ENCODE data around the gene PTPRS. TPM values are rescaled to one million over a fixed set of nuclear protein-coding genes. Genes with fewer than 3 reads are reported as not detected.
"Not testable (repeated sequence)": the region's sequence is repeated elsewhere in the genome, so short reads cannot be mapped to it uniquely, and the experiment has no call there.

PTPRS gene
- total RNA-seq, 1 donor from 2014 or later, result 295 TPM

DNA sequence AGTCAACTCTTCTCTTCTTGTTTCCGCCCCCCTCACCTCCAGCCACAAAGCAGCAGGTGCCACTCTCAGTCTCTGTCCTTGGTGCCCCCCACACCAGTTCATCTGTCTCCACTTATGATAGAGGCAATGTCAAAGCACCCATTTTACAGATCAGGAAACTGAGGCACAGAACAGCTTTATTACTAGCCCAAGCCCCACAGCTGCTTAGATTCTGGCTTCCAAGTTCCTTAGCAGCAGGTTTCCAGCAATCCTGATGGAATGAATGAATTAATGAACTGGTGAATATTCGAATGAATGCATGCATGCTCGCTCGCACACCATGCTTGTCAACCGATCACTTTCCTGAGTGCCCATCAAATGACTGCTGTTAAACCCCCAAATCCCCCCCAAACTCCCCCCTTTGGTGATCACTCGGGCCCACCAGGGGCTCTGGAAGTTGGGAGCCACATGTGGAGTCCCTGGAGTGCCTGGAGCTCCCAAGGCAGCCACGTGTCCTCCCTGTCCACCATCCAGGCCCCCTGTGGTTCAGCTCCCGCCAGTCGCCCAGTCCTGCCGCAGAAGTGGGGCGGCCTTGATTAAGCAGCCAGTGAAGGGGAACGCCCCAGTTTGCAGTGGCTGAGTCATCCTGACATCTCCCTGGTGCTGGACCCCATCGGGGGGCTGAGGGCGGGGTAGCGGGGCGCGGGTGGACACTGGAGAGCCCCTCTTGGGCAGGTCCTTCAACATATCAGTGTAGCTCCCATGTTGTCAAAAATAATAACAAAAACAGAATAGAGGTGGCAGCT lies 6.8 kb downstream of the PTPRS start:
- no peaks in the 10 kb centered on the region for H3K27me3 ChIP-seq
- intact Hi-C loops (cut with DNase I), result no loop called here
- no peak for DNase-seq (ENCODE audit: extremely low spot score in 2 of 2)

DNA sequence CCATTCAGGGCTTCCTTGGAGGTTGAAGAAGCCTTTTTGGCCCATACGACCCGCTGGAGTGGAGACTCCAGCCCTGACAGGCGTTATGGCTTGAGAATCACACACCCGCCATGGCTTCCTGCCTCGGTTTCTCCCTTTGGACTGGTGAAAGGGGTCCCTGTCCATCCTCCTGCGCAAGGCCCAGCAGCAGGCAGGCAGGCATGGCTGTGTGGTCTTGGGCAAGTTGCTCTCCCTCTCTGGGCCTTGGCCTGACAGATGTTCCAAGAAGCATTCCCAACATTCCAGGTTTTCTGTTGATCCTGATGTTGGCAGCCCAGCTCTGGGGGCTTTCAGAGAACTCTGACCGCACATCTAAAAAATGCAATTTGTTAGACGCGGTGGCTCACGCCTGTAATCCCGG lies 8.1 kb downstream of the PTPRS start:
- no peaks in the 10 kb centered on the region for H3K36me3 ChIP-seq
- no peaks in the 10 kb centered on the region for H3K27me3 ChIP-seq
- no peak for DNase-seq (ENCODE audit: extremely low spot score in 2 of 2)
- intact Hi-C loops (cut with DNase I), result no loop called here
- no peaks in the 10 kb centered on the region for H3K9me3 ChIP-seq
- TF ChIP-seq POLR2A (IDR thresholded peaks at IDR 0.05) (no peak), POLR2AphosphoS5 (IDR thresholded peaks at IDR 0.05; ENCODE audit: insufficient read depth in 1 of 2, low read depth in 1 of 2) (no peak)
- TF ChIP-seq, protein P1, sequence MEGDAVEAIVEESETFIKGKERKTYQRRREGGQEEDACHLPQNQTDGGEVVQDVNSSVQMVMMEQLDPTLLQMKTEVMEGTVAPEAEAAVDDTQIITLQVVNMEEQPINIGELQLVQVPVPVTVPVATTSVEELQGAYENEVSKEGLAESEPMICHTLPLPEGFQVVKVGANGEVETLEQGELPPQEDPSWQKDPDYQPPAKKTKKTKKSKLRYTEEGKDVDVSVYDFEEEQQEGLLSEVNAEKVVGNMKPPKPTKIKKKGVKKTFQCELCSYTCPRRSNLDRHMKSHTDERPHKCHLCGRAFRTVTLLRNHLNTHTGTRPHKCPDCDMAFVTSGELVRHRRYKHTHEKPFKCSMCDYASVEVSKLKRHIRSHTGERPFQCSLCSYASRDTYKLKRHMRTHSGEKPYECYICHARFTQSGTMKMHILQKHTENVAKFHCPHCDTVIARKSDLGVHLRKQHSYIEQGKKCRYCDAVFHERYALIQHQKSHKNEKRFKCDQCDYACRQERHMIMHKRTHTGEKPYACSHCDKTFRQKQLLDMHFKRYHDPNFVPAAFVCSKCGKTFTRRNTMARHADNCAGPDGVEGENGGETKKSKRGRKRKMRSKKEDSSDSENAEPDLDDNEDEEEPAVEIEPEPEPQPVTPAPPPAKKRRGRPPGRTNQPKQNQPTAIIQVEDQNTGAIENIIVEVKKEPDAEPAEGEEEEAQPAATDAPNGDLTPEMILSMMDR (IDR thresholded peaks at IDR 0.05), result no peak
- H3K4me1 ChIP-seq, result no peaks in the 10 kb centered on the region
- H3K27ac ChIP-seq, result no peak overlapping the region
- no peak overlapping the region for H3K4me3 ChIP-seq

More for the DNA sequence above, 6.8 kb downstream of the PTPRS start:
- Histone ChIP-seq H3K4me1 (peaks cover 5% of the 10 kb centered on the region), H3K27ac (no peak overlapping the region), H3K36me3 (no peaks in the 10 kb centered on the region), H3K4me3 (no peak overlapping the region), H3K9me3 (no peaks in the 10 kb centered on the region)
- TF ChIP-seq POLR2A (IDR thresholded peaks at IDR 0.05) (no peak), POLR2AphosphoS5 (IDR thresholded peaks at IDR 0.05; ENCODE audit: insufficient read depth in 1 of 2, low read depth in 1 of 2) (no peak)
- TF ChIP-seq, protein P1 (IDR thresholded peaks at IDR 0.05), result no peak

- intact Hi-C loops (cut with DNase I), result no loop called here
- no peak for TF ChIP-seq POLR2AphosphoS5 (IDR thresholded peaks at IDR 0.05; ENCODE audit: insufficient read depth in 1 of 2, low read depth in 1 of 2)
- no peak for TF ChIP-seq POLR2A (IDR thresholded peaks at IDR 0.05)
- TF ChIP-seq, protein P1 (IDR thresholded peaks at IDR 0.05), result no peak
- Histone ChIP-seq H3K4me3 (no peak overlapping the region), H3K27me3 (no peaks in the 10 kb centered on the region), H3K9me3 (no peaks in the 10 kb centered on the region), H3K4me1 (no peaks in the 10 kb centered on the region), H3K36me3 (no peaks in the 10 kb centered on the region), H3K27ac (no peak overlapping the region)
- no peak for DNase-seq (ENCODE audit: extremely low spot score in 2 of 2)
These were observed 8.8 kb downstream of the PTPRS start for GRCh38 chr19:5331790-5332189.

GRCh38 chr19:5330307-5330720 lies 10.3 kb downstream of the PTPRS start:
- no peaks in the 10 kb centered on the region for H3K36me3 ChIP-seq
- no peak overlapping the region for H3K4me3 ChIP-seq
- intact Hi-C loops (cut with DNase I), result no loop called here
- H3K27ac ChIP-seq, result no peak overlapping the region
- H3K4me1 ChIP-seq, result no peaks in the 10 kb centered on the region
- DNase-seq (ENCODE audit: extremely low spot score in 2 of 2), result no peak
- H3K27me3 ChIP-seq, result no peaks in the 10 kb centered on the region
- H3K9me3 ChIP-seq, result no peaks in the 10 kb centered on the region
- TF ChIP-seq, protein P1 (IDR thresholded peaks at IDR 0.05), result no peak
- no peak for TF ChIP-seq POLR2AphosphoS5 (IDR thresholded peaks at IDR 0.05; ENCODE audit: insufficient read depth in 1 of 2, low read depth in 1 of 2)
- TF ChIP-seq POLR2A (IDR thresholded peaks at IDR 0.05), result no peak

GRCh38 chr19:5329141-5329540 lies 11.5 kb downstream of the PTPRS start:
- Histone ChIP-seq H3K27ac (no peak overlapping the region), H3K9me3 (no peaks in the 10 kb centered on the region), H3K4me3 (no peak overlapping the region), H3K4me1 (no peaks in the 10 kb centered on the region), H3K36me3 (no peaks in the 10 kb centered on the region), H3K27me3 (no peaks in the 10 kb centered on the region)
- intact Hi-C loops (cut with DNase I), result no loop called here
- TF ChIP-seq POLR2AphosphoS5 (IDR thresholded peaks at IDR 0.05; ENCODE audit: insufficient read depth in 1 of 2, low read depth in 1 of 2) (no peak), POLR2A (IDR thresholded peaks at IDR 0.05) (no peak)
- TF ChIP-seq, protein P1 (IDR thresholded peaks at IDR 0.05), result no peak
- no peak for DNase-seq (ENCODE audit: extremely low spot score in 2 of 2)

DNA sequence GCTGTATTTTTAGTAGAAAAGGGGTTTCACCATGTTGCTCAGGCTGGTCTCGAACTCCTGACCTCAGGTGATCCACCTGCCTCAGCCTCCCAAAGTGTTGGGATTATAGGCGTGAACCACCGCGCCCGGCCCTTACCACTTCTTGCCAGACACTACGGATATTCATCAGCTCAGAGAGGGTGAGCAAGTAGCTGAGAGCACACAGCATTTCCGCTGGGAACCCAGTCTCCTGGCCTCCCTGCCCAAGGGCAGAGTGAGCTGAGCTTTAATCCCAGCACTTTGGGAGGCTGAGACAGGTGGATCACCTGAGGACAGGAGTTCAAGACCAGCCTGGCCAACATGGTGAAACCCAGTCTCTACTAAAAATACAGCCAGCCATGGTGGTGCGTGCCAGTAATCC lies 12.2 kb downstream of the PTPRS start:
- DNase-seq (ENCODE audit: extremely low spot score in 2 of 2); intact Hi-C loops (cut with DNase I); H3K9me3 ChIP-seq; H3K36me3 ChIP-seq; H3K27ac ChIP-seq; H3K4me1 ChIP-seq; H3K27me3 ChIP-seq; H3K4me3 ChIP-seq: not testable (repeated sequence)

Data from vagina (tissue), 2 donors.